Stimulated activated CD8-positive, alpha-beta memory T cell treated with anti-CD3 and anti-CD28 coated beads, Interleukin-2, amount 100 ng/mL, for 48 hours (primary cell): ENCODE data around the gene ARMC8.

Experiments
- DNase-seq, 2 donors: peaks; one replicate each; pipeline ENCODE4 v3.0.0-alpha.2; 2020; ENCODE audit warnings: low read depth in 2 of 2

Gene ARMC8

GRCh38 chr3:138307899-138308298 lies 120.8 kb downstream of the ARMC8 start:
- no peak for DNase-seq

GRCh38 chr3:138308783-138309182 lies 121.7 kb downstream of the ARMC8 start:
- DNase-seq = no peak

GRCh38 chr3:138310494-138310893 lies 123.4 kb downstream of the ARMC8 start:
- DNase-seq = no peak

GRCh38 chr3:138314751-138315150 lies 127.7 kb downstream of the ARMC8 start:
- DNase-seq = no peak

GRCh38 chr3:138317687-138318086 lies 130.6 kb downstream of the ARMC8 start:
- DNase-seq = no peak

- no peak for DNase-seq
Observed at GRCh38 chr3:138323971-138324370, 136.9 kb downstream of the ARMC8 start.

- no peak for DNase-seq
Observed at GRCh38 chr3:138325990-138326389, 138.9 kb downstream of the ARMC8 start.

- no peak for DNase-seq
Observed at GRCh38 chr3:138326866-138327595, 139.9 kb downstream of the ARMC8 start.

GRCh38 chr3:138327831-138328230 lies 140.7 kb downstream of the ARMC8 start:
- no peak for DNase-seq

GRCh38 chr3:138328341-138328740 lies 141.2 kb downstream of the ARMC8 start:
- no peak for DNase-seq

GRCh38 chr3:138329127-138329983 lies 142.3 kb downstream of the ARMC8 start, which contains the start of gene NME9:
NME9 (minus strand) TSS chr3:138329851; CDS start chr3:138329335, 516 bp downstream.
- peak; percentile 81 to 86 for DNase-seq

- no peak for DNase-seq
Observed at GRCh38 chr3:138329984-138330293, 142.8 kb downstream of the ARMC8 start.

GRCh38 chr3:138331143-138331894 lies 144.2 kb downstream of the ARMC8 start:
- no peak for DNase-seq

GRCh38 chr3:138332472-138333073 lies 145.5 kb downstream of the ARMC8 start:
- DNase-seq = no peak

GRCh38 chr3:138334608-138335007 lies 147.5 kb downstream of the ARMC8 start:
- no peak for DNase-seq

GRCh38 chr3:138336454-138336999 lies 149.4 kb downstream of the ARMC8 start:
- no peak for DNase-seq

GRCh38 chr3:138338244-138338643 lies 151.1 kb downstream of the ARMC8 start:
- no peak for DNase-seq

- no peak for DNase-seq
Observed at GRCh38 chr3:138338811-138339210, 151.7 kb downstream of the ARMC8 start.

GRCh38 chr3:138340511-138340910 lies 153.4 kb downstream of the ARMC8 start:
- DNase-seq = no peak

GRCh38 chr3:138344754-138345153 lies 157.7 kb downstream of the ARMC8 start:
- DNase-seq = no peak
